ENCODE results near the gene CCDC57.

The CCDC57 gene

GRCh38 chr17:82173351-82174041 is 39.1 kb downstream of the CCDC57 start:
- no peak for DNase-seq

DNA sequence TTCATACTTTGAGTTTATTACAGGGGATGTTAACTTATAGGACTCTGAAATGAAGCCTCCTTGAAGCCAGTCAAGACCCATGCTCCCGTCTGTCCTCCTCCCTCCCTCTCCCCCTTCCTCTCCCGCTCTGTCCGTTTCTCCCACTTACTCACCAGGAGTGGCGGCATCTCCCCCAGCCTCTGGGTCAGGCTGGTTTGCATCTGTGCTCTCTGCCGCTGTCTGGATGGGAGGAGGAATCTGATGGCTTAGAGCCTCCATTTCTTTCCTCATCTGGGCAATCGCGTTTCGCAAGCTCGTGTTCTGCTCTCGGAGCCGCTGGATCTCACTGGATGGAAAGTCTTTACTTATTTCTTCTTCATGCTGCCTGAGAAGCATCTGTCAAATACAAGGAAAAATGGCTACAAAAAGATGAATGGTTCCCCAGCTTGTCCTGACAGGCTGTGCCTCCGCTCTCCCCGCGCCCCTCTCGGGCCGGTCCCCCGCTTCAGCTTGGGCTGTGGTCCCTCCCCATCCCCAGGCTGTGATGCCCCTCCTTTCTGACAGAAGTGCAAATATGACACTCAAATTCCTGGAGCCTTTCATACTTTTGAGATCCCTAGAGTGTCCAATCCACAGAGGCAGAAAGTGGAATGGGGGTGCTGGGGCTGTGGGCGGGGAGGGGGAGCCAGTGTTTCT is 40.0 kb downstream of the CCDC57 start:
- no peak for DNase-seq

DNA sequence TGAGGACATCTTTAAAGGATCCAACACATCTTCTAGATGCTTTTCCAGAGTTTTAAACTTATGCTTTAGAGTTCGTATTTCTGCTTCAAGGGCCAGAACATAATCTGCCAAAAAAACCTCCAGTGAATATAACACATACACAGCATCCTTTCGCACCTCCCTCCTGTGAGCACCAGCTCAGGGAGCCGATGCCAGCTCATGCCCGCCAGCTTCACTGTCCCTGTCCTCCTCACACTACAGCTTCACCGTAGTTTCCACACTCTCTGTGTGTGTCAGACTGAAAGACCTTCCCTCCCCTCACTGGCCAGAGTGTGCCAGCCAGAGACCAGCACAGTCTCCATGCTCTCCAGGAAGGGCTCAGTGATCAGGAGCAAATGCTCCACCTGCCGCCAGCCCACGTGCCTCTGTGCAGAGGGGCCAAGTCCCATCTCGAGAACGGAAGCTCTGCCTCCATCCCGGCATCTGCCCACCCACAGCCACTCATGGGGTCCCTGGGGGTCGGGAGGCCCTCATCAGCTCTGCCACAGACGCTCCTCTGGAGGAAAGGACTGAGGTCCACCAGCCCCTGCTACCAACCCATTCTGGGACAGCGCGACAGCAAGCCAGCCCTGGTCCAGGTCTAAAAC is 40.8 kb downstream of the CCDC57 start:
- DNase-seq: no peak

GRCh38 chr17:82170412-82170961 is 42.2 kb downstream of the CCDC57 start:
- no peak for DNase-seq

DNA sequence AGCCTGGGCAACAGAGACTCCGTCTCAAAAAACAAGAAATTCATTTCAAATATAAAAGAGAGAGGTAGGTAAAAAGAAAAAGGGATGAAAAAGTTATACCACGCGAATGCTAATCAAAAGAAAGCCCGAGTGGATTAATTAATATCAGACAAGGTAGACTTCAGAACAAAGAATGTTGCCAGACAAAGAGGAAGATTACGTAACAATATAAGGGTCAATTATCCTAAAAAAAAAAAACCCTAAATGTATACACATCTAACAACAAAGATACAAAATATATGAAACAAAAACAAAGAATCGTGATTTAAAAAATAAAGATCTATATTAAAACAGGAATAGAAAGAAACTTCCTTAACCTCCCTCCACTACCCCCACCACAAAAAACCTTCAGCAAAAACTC is 44.1 kb downstream of the CCDC57 start:
- no peak for DNase-seq

DNA sequence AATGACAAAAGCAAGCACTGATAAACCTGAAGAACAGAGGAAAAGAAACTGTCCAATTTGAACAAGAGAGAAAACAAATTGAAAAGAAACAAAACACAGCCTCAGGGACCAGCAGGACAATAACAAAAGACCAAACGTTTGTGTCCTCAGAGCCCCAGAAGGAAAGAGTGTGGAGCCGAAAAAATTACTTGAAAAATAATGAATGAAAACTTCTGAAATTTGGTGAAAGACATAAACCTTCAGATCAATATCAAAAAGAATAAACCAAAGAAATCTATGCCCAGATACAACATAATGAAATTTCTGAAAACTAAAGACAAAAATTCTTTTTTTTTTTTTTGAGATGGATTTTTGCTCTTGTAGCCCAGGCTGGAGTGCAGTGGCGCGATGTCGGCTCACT is 45.6 kb downstream of the CCDC57 start:
- DNase-seq: no peak

DNA sequence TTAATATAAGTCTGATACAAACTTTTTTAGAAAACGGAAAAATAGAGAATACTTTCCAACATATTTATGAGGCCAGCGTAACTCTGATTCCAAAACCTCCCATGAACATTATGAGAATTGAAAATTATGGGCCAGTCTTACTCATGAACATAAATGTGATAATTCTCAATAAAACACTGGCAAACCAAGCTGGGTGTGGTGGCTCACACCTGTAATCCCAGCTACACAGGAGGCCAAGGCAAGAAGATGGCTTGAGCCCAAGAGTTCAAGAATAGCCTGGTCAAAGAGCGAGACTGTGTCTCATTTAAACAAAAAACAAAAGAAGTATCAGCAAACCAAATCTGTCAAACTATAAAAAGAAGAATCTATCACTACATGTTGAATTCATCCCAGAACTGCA is 47.8 kb downstream of the CCDC57 start:
- no peak for DNase-seq

DNA sequence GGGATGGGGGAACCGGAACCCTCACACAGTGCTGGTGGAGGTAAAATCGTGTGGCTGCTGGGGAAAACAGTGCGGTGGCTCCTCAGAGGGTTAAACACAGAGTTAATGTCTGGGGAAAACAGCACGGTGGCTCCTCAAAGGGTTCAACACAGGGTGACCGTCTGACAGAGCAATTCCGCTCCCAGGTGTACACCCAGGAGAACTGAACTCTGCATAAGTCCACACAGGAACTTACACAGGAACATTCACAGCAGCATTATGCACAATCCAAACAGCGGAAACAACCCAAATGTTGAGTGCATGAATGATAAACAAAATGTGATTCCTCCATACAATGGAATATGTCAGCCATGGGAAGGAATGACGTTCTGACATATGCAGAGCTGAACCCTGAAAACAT is 51.4 kb downstream of the CCDC57 start:
- DNase-seq: no peak

GRCh38 chr17:82160075-82160474 is 52.6 kb downstream of the CCDC57 start:
- DNase-seq: no peak

DNA sequence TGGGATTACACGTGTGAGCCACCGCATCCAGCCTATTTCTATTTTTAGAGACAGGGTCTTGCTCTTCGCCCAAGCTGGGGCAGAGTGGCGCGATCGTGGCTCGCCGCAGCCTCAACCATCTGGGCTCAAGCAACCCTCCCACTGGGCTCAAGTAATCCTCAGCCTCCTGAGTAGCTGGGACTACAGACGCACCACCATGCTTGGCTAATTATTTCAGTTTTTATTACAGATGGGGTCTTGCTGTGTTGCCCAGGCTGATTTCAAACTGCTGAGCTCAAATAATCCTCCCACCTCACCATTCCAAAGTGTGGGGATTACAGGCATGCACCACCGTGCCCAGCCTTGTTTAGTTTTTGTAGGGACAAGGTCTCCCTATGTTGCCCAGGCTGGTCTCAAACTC is 53.8 kb downstream of the CCDC57 start:
- no peak for DNase-seq

- DNase-seq: no peak
Observed at GRCh38 chr17:82157046-82158035, 55.3 kb downstream of the CCDC57 start.

- no peak for DNase-seq
Observed at GRCh38 chr17:82156284-82156925, 56.2 kb downstream of the CCDC57 start.

GRCh38 chr17:82155606-82156005 is 57.0 kb downstream of the CCDC57 start:
- DNase-seq: no peak

DNA sequence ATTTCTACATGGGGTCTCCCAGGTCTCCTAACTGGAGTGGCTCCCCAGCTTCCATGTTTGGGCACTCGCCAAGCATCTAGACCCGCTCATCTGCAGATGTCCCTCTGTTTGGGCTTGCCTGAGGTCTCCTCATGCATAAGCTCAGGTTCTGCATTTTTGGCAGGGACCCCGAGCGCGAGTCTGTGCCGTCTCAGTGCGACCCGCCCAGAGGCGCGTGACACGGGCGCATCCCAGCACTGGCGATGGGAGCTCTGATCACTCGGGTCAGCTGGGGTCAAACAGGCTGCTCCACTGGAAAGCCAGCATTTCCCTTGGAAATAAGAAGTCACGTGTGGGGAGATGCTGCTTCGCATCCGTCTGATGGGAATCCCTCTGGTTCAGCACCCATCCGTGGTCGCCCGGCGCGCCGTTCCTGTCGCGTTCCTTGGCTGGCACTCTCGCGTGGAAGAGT is 57.7 kb downstream of the CCDC57 start:
- DNase-seq: no peak

DNA sequence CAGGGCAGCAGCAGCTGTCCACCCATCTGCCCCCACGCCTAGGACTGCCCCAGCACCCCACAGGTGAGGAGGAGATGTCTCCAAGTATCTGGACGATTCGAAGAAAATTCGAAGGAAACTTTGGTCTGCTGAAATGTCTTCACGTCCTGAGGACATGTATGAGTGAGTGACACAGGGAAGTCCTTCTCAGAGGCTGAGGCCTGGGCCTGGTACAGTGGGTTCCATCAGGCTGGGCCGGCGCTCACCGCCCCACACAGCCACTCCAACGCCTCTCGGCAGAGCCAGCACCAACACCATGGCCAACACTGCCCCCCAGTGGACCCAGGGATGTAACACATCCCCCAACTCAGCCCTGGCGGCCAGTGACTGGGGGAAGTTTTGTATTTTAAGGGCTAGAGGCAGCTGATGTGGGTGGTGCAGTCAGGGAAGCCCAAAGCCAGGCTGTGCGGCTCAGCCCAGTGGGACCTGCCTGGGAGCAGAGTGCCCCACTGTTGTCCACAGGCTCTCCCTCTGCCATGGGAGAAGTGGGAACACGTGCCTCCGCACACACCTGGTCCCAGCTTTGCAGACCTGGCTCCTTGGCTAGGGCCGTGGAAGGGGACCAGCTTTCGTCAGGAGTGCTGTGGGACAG is 58.8 kb downstream of the CCDC57 start:
- DNase-seq: peak; percentile 84 to 86

- DNase-seq: no peak
Observed at GRCh38 chr17:82153295-82153691, 59.3 kb downstream of the CCDC57 start.

- DNase-seq: no peak
Observed at GRCh38 chr17:82152556-82153294, 59.9 kb downstream of the CCDC57 start.

- DNase-seq: no peak
Observed at GRCh38 chr17:82152114-82152513, 60.5 kb downstream of the CCDC57 start.

DNA sequence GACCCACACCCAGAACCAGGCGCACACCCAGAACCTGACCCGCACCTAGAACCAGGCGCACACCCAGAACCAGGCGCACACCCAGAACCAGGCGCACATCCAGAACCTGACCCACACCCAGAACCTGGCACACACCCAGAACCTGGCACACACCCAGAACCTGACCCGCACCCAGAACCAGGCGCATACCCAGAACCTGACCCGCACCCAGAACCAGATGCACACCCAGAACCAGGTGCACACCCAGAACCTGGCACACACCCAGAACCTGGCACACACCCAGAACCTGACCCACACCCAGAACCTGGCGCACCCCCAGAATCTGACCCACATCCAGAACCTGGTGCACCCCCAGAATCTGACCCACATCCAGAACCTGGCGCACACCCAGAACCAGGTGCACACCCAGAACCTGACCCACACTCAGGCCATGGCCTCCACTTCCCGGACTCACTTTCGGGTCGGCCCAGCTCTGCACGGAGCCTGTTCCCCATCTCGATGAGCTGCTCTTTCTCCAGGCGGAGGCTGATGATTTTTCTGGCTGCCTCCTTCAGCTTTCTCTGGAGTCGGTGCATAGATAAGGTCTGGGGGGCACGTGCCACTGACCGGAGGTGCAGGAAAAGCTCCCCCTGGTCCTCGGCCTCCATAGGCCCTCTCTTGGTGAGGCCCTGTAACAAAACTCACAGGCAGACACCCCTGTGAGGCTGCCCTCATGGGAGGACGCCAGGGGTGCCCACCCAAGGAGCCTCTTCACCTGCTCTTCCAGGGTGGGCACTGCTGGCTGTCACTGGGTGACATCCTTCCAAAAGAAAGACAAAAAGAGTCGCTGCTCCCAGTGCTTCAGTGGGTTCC is 61.3 kb downstream of the CCDC57 start:
- DNase-seq: no peak

Measured in CD4-positive, alpha-beta T cell treated with Interleukin-4 for 1 hour (primary cell).